Uterus (tissue), 2 donors: ENCODE results near the gene DLGAP1.

Experiments used
- POLR2A ChIP-seq, 2 donors: fragments of 450-650 bp; IDR thresholded peaks; one replicate each; pipeline ENCODE4 v1.6.1; 2016; ENCODE audit warnings: antibody characterized with exemption in 2 of 2, mild to moderate bottlenecking in 1 of 2, moderate library complexity in 1 of 2
- TF ChIP-seq, protein P1 (sequence below), 4 experiments: fragments of 200-600 bp in 2 of 4; fragments of 450-650 bp in 2 of 4; sonication (generic) in 2 of 4; IDR thresholded peaks; one replicate each; pipeline ENCODE4 v1.5.1; 2016 to 2019; ENCODE audit warnings: antibody characterized with exemption in 4 of 4, mild to moderate bottlenecking in 2 of 4, moderate library complexity in 1 of 4

DNA sequence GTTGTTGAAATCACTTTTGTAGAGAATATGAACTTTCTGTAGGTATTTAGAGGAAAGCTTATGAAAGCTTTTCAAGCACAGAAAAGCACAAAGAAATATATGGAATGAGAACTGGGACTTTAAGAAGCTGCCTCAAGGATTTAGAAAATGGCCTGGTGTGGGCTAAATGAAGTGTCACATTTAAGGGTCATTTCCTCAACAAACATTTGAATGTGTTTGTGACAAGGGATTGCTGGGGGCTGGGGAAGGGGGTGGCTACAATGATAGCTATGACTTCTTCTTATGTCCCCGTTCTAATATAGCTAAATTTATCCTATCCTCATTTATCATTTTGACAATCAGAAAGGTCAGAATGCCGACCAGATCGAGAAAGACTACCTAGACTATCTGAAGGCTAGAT lies 69.2 kb downstream of the DLGAP1 start:
- TF ChIP-seq POLR2A (IDR thresholded peaks at IDR 0.05) = no peak
- TF ChIP-seq, protein P1, sequence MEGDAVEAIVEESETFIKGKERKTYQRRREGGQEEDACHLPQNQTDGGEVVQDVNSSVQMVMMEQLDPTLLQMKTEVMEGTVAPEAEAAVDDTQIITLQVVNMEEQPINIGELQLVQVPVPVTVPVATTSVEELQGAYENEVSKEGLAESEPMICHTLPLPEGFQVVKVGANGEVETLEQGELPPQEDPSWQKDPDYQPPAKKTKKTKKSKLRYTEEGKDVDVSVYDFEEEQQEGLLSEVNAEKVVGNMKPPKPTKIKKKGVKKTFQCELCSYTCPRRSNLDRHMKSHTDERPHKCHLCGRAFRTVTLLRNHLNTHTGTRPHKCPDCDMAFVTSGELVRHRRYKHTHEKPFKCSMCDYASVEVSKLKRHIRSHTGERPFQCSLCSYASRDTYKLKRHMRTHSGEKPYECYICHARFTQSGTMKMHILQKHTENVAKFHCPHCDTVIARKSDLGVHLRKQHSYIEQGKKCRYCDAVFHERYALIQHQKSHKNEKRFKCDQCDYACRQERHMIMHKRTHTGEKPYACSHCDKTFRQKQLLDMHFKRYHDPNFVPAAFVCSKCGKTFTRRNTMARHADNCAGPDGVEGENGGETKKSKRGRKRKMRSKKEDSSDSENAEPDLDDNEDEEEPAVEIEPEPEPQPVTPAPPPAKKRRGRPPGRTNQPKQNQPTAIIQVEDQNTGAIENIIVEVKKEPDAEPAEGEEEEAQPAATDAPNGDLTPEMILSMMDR (IDR thresholded peaks at IDR 0.05) = no peak
